ENCODE measurements around the gene SGMS2. TPM values are rescaled to one million over a fixed set of nuclear protein-coding genes. Genes with fewer than 3 reads are reported as not detected.

SGMS2 gene
- total and polyA plus RNA-seq, 2 of the 13 experiments (the other 11 are each of a cell fraction or from before 2014, with no cell fraction given): 1.2 to 1.7 TPM

DNA sequence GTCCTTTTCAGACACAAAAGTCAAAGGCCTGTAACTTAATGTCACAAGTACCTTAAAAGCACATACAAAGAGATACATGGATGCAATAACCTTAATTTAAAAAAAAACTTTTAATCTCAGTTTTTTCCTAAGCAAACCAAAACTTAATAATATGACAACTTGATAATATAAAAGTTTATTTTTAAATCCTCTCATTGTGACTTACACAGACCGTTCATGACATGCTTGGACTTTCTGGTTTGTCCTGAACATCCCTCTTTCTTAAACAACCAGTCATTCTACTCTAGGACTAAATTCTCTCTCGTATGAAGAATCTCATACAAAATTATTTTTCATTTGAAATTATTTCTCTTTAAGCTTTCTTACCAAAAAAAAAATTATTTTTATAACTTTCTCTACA, 63.5 kb downstream of the SGMS2 start:
- Histone ChIP-seq H2AFZ (ENCODE audit: low read length) (no peak overlapping the region), H3K4me3 (replicated peaks in 1 of 3; ENCODE audit: insufficient read depth in 1 of 3, low read depth in 2 of 3, low read length in 3 of 3) (no peak overlapping the region), H3K27ac (ENCODE audit: extremely low read length, insufficient read depth, low read length) (no peak overlapping the region), H3K79me2 (ENCODE audit: insufficient read depth, low read length) (no peaks in the 10 kb centered on the region), H3K9me3 (ENCODE audit: low read length) (peaks cover 41% of the 10 kb centered on the region), H3K36me3 (replicated peaks in 1 of 2; ENCODE audit: control insufficient read depth in 1 of 2, insufficient read depth in 2 of 2, low read length in 2 of 2) (no peaks in the 10 kb centered on the region), H3K27me3 (ENCODE audit: control insufficient read depth in 1 of 2, insufficient read depth in 2 of 2, low read length in 2 of 2) (no peaks in the 10 kb centered on the region), H3K9ac (ENCODE audit: insufficient read depth, low read depth, low read length) (no peak overlapping the region), H3K4me2 (ENCODE audit: low read depth, low read length) (no peak overlapping the region), H4K20me1 (ENCODE audit: insufficient read depth, low read length) (no peaks in the 10 kb centered on the region), H3K4me1 (ENCODE audit: insufficient read depth, low read length) (no peaks in the 10 kb centered on the region)
- ATAC-seq: no peak
- in situ Hi-C loops (cut with HindIII; ENCODE audit: extremely low pct_ligation_motif_present, low pct_unique_long_range_greater_than_20kb): no loop called here
- no peak for FAIRE-seq
- TF ChIP-seq ZNF724P (CRISPR knock-in tag; IDR thresholded peaks at IDR 0.05; ENCODE audit: borderline replicate concordance) (peak; percentile 90; the same call in 1 of the 2 replicates), ZFP36 (IDR thresholded peaks at IDR 0.05; ENCODE audit: borderline replicate concordance, low read depth, low read length, partially characterized antibody) (peak; percentile 89)
- TF ChIP-seq, protein P1, sequence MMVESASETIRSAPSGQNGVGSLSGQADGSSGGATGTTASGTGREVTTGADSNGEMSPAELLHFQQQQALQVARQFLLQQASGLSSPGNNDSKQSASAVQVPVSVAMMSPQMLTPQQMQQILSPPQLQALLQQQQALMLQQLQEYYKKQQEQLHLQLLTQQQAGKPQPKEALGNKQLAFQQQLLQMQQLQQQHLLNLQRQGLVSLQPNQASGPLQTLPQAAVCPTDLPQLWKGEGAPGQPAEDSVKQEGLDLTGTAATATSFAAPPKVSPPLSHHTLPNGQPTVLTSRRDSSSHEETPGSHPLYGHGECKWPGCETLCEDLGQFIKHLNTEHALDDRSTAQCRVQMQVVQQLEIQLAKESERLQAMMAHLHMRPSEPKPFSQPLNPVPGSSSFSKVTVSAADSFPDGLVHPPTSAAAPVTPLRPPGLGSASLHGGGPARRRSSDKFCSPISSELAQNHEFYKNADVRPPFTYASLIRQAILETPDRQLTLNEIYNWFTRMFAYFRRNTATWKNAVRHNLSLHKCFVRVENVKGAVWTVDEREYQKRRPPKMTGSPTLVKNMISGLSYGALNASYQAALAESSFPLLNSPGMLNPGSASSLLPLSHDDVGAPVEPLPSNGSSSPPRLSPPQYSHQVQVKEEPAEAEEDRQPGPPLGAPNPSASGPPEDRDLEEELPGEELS (CRISPR knock-in tag; IDR thresholded peaks at IDR 0.05): no peak
- BruUV-seq (replicated peaks): no TSS peak
- ChIA-PET CTCF (ENCODE audit: low intra/inter-chr PET ratio, low total read pairs) (no interaction called here), POLR2A (no interaction called here)
- WGBS (ENCODE audit: low lambda C conversion rate): 30% methylated on average over 2 of the region's 2 CpGs
- intact Hi-C loops (cut with micrococcal nuclease; ENCODE audit: unreplicated experiment): no loop called here
- DNase-seq (ENCODE audit: low spot score): no peak

DNA sequence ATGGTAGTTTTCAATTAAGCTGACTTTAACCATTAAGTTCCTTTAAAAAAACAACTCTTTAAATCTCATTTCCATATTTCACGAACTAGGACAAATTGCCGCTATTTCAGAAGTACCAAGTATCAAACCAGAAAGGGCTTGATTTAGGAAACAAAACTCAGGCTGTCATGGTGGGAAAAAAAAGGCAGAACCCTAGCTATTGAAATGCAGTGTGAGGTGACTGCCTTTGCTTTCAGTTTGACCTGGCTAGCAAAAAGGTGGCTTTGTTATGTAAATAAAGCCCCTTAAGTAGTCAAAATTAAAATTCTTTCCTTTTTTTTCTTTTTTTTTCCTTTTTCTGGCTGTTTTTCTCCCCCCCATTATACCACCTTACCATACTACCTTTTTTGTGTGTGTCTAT, 66.0 kb downstream of the SGMS2 start:
- intact Hi-C loops (cut with micrococcal nuclease; ENCODE audit: unreplicated experiment): no loop called here
- no peaks in the 10 kb centered on the region for H3K79me2 ChIP-seq (ENCODE audit: insufficient read depth, low read length)
- ChIA-PET CTCF (ENCODE audit: low intra/inter-chr PET ratio, low total read pairs) (no interaction called here), POLR2A (no interaction called here)
- ATAC-seq (no peak), DNase-seq (ENCODE audit: low spot score) (no peak), FAIRE-seq (no peak)
- BruUV-seq (replicated peaks): no TSS peak
- H3K4me1 ChIP-seq (ENCODE audit: insufficient read depth, low read length): no peaks in the 10 kb centered on the region
- no peak overlapping the region for H3K9ac ChIP-seq (ENCODE audit: insufficient read depth, low read depth, low read length)
- 94% methylated on average over 2 of the region's 2 CpGs for WGBS (ENCODE audit: low lambda C conversion rate)
- H3K27ac ChIP-seq (ENCODE audit: extremely low read length, insufficient read depth, low read length): no peak overlapping the region
- H4K20me1 ChIP-seq (ENCODE audit: insufficient read depth, low read length): no peaks in the 10 kb centered on the region
- H3K27me3 ChIP-seq (ENCODE audit: control insufficient read depth in 1 of 2, insufficient read depth in 2 of 2, low read length in 2 of 2): no peaks in the 10 kb centered on the region
- no peak overlapping the region for H3K4me3 ChIP-seq (replicated peaks in 1 of 3; ENCODE audit: insufficient read depth in 1 of 3, low read depth in 2 of 3, low read length in 3 of 3)
- H2AFZ ChIP-seq (ENCODE audit: low read length): no peak overlapping the region
- H3K9me3 ChIP-seq (ENCODE audit: low read length): peaks cover 41% of the 10 kb centered on the region
- H3K4me2 ChIP-seq (ENCODE audit: low read depth, low read length): no peak overlapping the region
- in situ Hi-C loops (cut with HindIII; ENCODE audit: extremely low pct_ligation_motif_present, low pct_unique_long_range_greater_than_20kb): no loop called here
- H3K36me3 ChIP-seq (replicated peaks in 1 of 2; ENCODE audit: control insufficient read depth in 1 of 2, insufficient read depth in 2 of 2, low read length in 2 of 2): no peaks in the 10 kb centered on the region
- TF ChIP-seq ZNF670 (CRISPR knock-in tag; IDR thresholded peaks at IDR 0.05; ENCODE audit: borderline replicate concordance) (no peak), JUND (CRISPR knock-in tag; IDR thresholded peaks at IDR 0.05) (no peak), ZNF550 (CRISPR knock-in tag; IDR thresholded peaks at IDR 0.05; ENCODE audit: borderline replicate concordance) (no peak), ADNP (CRISPR knock-in tag; IDR thresholded peaks at IDR 0.05) (no peak)
- TF ChIP-seq, protein P2, sequence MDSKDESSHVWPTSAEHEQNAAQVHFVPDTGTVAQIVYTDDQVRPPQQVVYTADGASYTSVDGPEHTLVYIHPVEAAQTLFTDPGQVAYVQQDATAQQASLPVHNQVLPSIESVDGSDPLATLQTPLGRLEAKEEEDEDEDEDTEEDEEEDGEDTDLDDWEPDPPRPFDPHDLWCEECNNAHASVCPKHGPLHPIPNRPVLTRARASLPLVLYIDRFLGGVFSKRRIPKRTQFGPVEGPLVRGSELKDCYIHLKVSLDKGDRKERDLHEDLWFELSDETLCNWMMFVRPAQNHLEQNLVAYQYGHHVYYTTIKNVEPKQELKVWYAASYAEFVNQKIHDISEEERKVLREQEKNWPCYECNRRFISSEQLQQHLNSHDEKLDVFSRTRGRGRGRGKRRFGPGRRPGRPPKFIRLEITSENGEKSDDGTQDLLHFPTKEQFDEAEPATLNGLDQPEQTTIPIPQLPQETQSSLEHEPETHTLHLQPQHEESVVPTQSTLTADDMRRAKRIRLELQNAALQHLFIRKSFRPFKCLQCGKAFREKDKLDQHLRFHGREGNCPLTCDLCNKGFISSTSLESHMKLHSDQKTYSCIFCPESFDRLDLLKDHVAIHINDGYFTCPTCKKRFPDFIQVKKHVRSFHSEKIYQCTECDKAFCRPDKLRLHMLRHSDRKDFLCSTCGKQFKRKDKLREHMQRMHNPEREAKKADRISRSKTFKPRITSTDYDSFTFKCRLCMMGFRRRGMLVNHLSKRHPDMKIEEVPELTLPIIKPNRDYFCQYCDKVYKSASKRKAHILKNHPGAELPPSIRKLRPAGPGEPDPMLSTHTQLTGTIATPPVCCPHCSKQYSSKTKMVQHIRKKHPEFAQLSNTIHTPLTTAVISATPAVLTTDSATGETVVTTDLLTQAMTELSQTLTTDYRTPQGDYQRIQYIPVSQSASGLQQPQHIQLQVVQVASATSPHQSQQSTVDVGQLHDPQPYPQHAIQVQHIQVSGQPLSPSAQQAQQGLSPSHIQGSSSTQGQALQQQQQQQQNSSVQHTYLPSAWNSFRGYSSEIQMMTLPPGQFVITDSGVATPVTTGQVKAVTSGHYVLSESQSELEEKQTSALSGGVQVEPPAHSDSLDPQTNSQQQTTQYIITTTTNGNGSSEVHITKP (CRISPR knock-in tag; IDR thresholded peaks at IDR 0.05; ENCODE audit: low read depth): no peak
- TF ChIP-seq, protein P3, sequence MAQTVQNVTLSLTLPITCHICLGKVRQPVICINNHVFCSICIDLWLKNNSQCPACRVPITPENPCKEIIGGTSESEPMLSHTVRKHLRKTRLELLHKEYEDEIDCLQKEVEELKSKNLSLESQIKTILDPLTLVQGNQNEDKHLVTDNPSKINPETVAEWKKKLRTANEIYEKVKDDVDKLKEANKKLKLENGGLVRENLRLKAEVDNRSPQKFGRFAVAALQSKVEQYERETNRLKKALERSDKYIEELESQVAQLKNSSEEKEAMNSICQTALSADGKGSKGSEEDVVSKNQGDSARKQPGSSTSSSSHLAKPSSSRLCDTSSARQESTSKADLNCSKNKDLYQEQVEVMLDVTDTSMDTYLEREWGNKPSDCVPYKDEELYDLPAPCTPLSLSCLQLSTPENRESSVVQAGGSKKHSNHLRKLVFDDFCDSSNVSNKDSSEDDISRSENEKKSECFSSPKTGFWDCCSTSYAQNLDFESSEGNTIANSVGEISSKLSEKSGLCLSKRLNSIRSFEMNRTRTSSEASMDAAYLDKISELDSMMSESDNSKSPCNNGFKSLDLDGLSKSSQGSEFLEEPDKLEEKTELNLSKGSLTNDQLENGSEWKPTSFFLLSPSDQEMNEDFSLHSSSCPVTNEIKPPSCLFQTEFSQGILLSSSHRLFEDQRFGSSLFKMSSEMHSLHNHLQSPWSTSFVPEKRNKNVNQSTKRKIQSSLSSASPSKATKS (CRISPR knock-in tag; IDR thresholded peaks at IDR 0.05): no peak
